PC-9 (cell line): Measurements from ENCODE around the gene CD72. TPM values are rescaled to one million over a fixed set of nuclear protein-coding genes. Genes with fewer than 3 reads are reported as not detected.

Source experiments
- Bru-seq: library from RNA; stranded (reverse); fragments of 400-500 nt; gene quantifications from one replicate; lab custom pipeline; 2021; lab: Mats Ljungman, UMichigan
- BruChase-seq, 2 experiments: library from RNA; stranded (reverse); fragments of 400-500 nt; gene quantifications; one replicate each; lab custom pipeline; 2021; lab: Mats Ljungman, UMichigan
- BruUV-seq: library from RNA; stranded (reverse); fragments of 400-500 nt; replicated peaks from 2 replicates; lab custom pipeline; 2021; lab: Mats Ljungman, UMichigan
- CTCF ChIA-PET: fragments of 300-600 bp; sonication (Branson Sonifier 250); formaldehyde crosslinking; loops from one replicate; lab custom pipeline; 2022; ENCODE audit warnings: antibody characterized with exemption; lab: Charles Lee
- POLR2A ChIA-PET: fragments of 300-600 bp; sonication (Branson Sonifier 250); formaldehyde crosslinking; loops from one replicate; lab custom pipeline; 2022; ENCODE audit warnings: antibody characterized with exemption; ENCODE audit not compliant: unreplicated experiment; lab: Charles Lee
- DNase-seq, 2 experiments: peaks; one replicate each; pipeline versions ENCODE4 v3.0.0 to v3.0.0-alpha.2; 2015 to 2022; ENCODE audit warnings: mixed read lengths in 1 of 2
- H2AFZ ChIP-seq: fragments of 200-600 bp; sonication (generic); 2 replicates; pipeline ENCODE4 v1.8.1; 2017; ENCODE audit warnings: antibody characterized with exemption
- H3F3A ChIP-seq: fragments of 200-600 bp; sonication (generic); 2 replicates; pipeline ENCODE4 v1.8.1; 2017; ENCODE audit warnings: antibody characterized with exemption, mild to moderate bottlenecking, low read depth; ENCODE audit not compliant: insufficient read depth
- H3K27ac ChIP-seq: fragments of 200-600 bp; sonication (generic); 2 replicates; pipeline ENCODE4 v1.6.1; 2016; ENCODE audit warnings: mixed run types
- H3K27me3 ChIP-seq: fragments of 200-600 bp; sonication (generic); 2 replicates; pipeline ENCODE4 v1.6.1; 2016; ENCODE audit warnings: low read depth, mixed run types; ENCODE audit not compliant: insufficient read depth
- H3K36me3 ChIP-seq: fragments of 200-600 bp; sonication (generic); 2 replicates; pipeline ENCODE4 v1.6.1; 2016; ENCODE audit warnings: low read depth, mixed run types
- H3K4me1 ChIP-seq: fragments of 200-600 bp; sonication (generic); replicated peaks from 2 replicates; pipeline ENCODE4 v1.6.1; 2016; ENCODE audit warnings: mixed run types; ENCODE audit not compliant: insufficient read depth
- H3K4me2 ChIP-seq: fragments of 200-600 bp; sonication (generic); 2 replicates; pipeline ENCODE4 v1.6.1; 2017; ENCODE audit warnings: mixed run types
- H3K4me3 ChIP-seq: fragments of 200-600 bp; sonication (generic); 2 replicates; pipeline ENCODE4 v1.6.1; 2016; ENCODE audit warnings: mixed run types
- H3K79me2 ChIP-seq: fragments of 200-600 bp; sonication (generic); 2 replicates; pipeline ENCODE4 v1.6.1; 2017; ENCODE audit warnings: low read depth, mixed run types
- H3K9me2 ChIP-seq: fragments of 200-600 bp; sonication (generic); 2 replicates; pipeline ENCODE4 v1.8.1; 2017; ENCODE audit warnings: mild to moderate bottlenecking; ENCODE audit not compliant: insufficient read depth
- H3K9me3 ChIP-seq: fragments of 200-600 bp; sonication (generic); 2 replicates; pipeline ENCODE4 v1.8.1; 2016; ENCODE audit warnings: low read depth; ENCODE audit not compliant: insufficient read depth
- H4K20me1 ChIP-seq: fragments of 200-600 bp; sonication (generic); 2 replicates; pipeline ENCODE4 v1.8.1; 2017; ENCODE audit not compliant: insufficient read depth
- CTCF ChIP-seq: fragments of 200-600 bp; sonication (generic); conservative IDR thresholded peaks from 2 replicates; pipeline ENCODE4 v1.6.1; 2017; ENCODE audit warnings: mixed run types, antibody characterized with exemption, mild to moderate bottlenecking, moderate library complexity
- EZH2 ChIP-seq: fragments of 200-600 bp; sonication (generic); IDR thresholded peaks from 2 replicates; pipeline ENCODE4 v1.8.0; 2017; ENCODE audit warnings: antibody characterized with exemption, low read depth
- intact Hi-C: fragments of 100-400 bp; cut with micrococcal nuclease; formaldehyde crosslinking; loops from one replicate; pipeline ENCODE4 v1.10.0; 2022; ENCODE audit not compliant: unreplicated experiment
- long read RNA-seq: library from polyadenylated mRNA; stranded (forward); transcript quantifications from one replicate; pipeline ENCODE4 v2.0.0, GENCODE V29; 2022
- total RNA-seq: library from RNA; stranded (reverse); gene quantifications from 2 replicates; pipeline ENCODE4 v1.2.3, GENCODE V29; 2021

The CD72 gene
- total RNA-seq (3.2 and 4.1 TPM in 2 replicates), Bru-seq, nascent RNA (percentile 20 among the genes with signal in this experiment), BruChase-seq, experiment 1, labeled RNA remaining after a 2-hour chase (percentile 36 among the genes with signal in this experiment), BruChase-seq, experiment 2, labeled RNA remaining after a 6-hour chase (percentile 33 among the genes with signal in this experiment)
- long read RNA-seq, partial matches to known transcripts: 3 of 5 reads
- long read RNA-seq, other reads (novel, unspliced or antisense): 2 of 5 reads

- Histone ChIP-seq H3K9me3 (no peaks in the 10 kb centered on the region), H3K9me2 (no peaks in the 10 kb centered on the region), H3F3A (no peaks in the 10 kb centered on the region), H3K79me2 (no peaks in the 10 kb centered on the region), H3K4me1 (no peaks in the 10 kb centered on the region), H3K4me3 (no peak within 1 kb of the TSS), H3K4me2 (no peak within 1 kb of the TSS), H3K27me3 (no peaks in the 10 kb centered on the region), H3K27ac (no peak within 1 kb of the TSS), H2AFZ (no peak within 1 kb of the TSS), H3K36me3 (no peaks in the 10 kb centered on the region), H4K20me1 (no peaks in the 10 kb centered on the region)
- ChIA-PET CTCF (no interaction called here), POLR2A (no interaction called here)
- no peak for TF ChIP-seq CTCF
- no peak for TF ChIP-seq EZH2
- BruUV-seq: no TSS peak
- DNase-seq: no peak
- intact Hi-C loops: no loop called here
These were observed at the start of gene CD72 for GRCh38 chr9:35618325-35618727. TSS of gene CD72 (minus strand) at chr9:35618413. CDS start at chr9:35618303, 110 bp downstream.

GRCh38 chr9:35667939-35668338 lies 49.7 kb upstream of the CD72 start:
- Histone ChIP-seq H3K36me3 (no peaks in the 10 kb centered on the region), H4K20me1 (no peaks in the 10 kb centered on the region), H3K4me3 (no peak overlapping the region), H2AFZ (no peak overlapping the region), H3K79me2 (0 out of 2 replicates have a peak, but pooled peaks cover 16% of the 10 kb centered on the region), H3F3A (no peaks in the 10 kb centered on the region), H3K4me1 (peaks cover 17% of the 10 kb centered on the region; the same call in 1 of the 2 replicates), H3K4me2 (no peak overlapping the region), H3K9me2 (no peaks in the 10 kb centered on the region), H3K27me3 (no peaks in the 10 kb centered on the region), H3K27ac (no peak overlapping the region), H3K9me3 (no peaks in the 10 kb centered on the region)
- ChIA-PET POLR2A (no interaction called here), CTCF (no interaction called here)
- intact Hi-C loops: no loop called here
- BruUV-seq: no TSS peak
- no peak for DNase-seq
- no peak for TF ChIP-seq CTCF
- no peak for TF ChIP-seq EZH2

GRCh38 chr9:35666549-35666948 lies 48.3 kb upstream of the CD72 start:
- no peaks in the 10 kb centered on the region for H3K9me3 ChIP-seq
- H4K20me1 ChIP-seq: no peaks in the 10 kb centered on the region
- no peaks in the 10 kb centered on the region for H3K36me3 ChIP-seq
- H2AFZ ChIP-seq: no peak overlapping the region
- intact Hi-C loops: no loop called here
- H3K9me2 ChIP-seq: no peaks in the 10 kb centered on the region
- no TSS peak for BruUV-seq
- DNase-seq: no peak
- TF ChIP-seq EZH2 (no peak), CTCF (no peak)
- peaks cover 3% of the 10 kb centered on the region; the same call in 1 of the 2 replicates for H3F3A ChIP-seq
- H3K4me1 ChIP-seq: peaks cover 14% of the 10 kb centered on the region; the same call in 1 of the 2 replicates
- H3K27ac ChIP-seq: no peak overlapping the region
- ChIA-PET POLR2A (no interaction called here), CTCF (no interaction called here)
- H3K4me2 ChIP-seq: no peak overlapping the region
- H3K79me2 ChIP-seq: 0 out of 2 replicates have a peak, but pooled peaks cover 16% of the 10 kb centered on the region
- no peak overlapping the region for H3K4me3 ChIP-seq
- no peaks in the 10 kb centered on the region for H3K27me3 ChIP-seq
